Measurements from ENCODE around the gene KCNB1. TPM values are rescaled to one million over a fixed set of nuclear protein-coding genes. Genes with fewer than 3 reads are reported as not detected.

Gene KCNB1
- polyA plus RNA-seq, 2 donors, result 0.33 to 0.49 TPM

GRCh38 chr20:49478266-49478665 lies 4.2 kb downstream of the KCNB1 start:
- WGBS, 2 donors, result 37 to 43% methylated on average over 7 of the region's 7 CpGs
- peak overlapping the region in 1 of 2 donors; percentile 33 for H3K27ac ChIP-seq (ENCODE audit: low read depth in 2 of 2, low read length in 1 of 2)
- H3K36me3 ChIP-seq (ENCODE audit: control insufficient read depth in 2 of 2, insufficient read depth in 2 of 2, low read length in 1 of 2), result no peaks in the 10 kb centered on the region
- no peaks in the 10 kb centered on the region for H3K9me3 ChIP-seq (ENCODE audit: control insufficient read depth in 2 of 2, insufficient read depth in 1 of 2, low read depth in 1 of 2, low read length in 1 of 2)
- peaks cover 4 to 7% of the 10 kb centered on the region in 2 donors for H3K4me1 ChIP-seq (ENCODE audit: control insufficient read depth in 2 of 2, insufficient read depth in 2 of 2, low read length in 1 of 2)
- no peak overlapping the region for H3K4me3 ChIP-seq (ENCODE audit: low read depth in 1 of 2, low read length in 2 of 2)
- peaks cover 0 to 2% of the 10 kb centered on the region in 2 donors for H3K27me3 ChIP-seq (ENCODE audit: control insufficient read depth in 1 of 2, insufficient read depth in 2 of 2, low read length in 2 of 2)

DNA sequence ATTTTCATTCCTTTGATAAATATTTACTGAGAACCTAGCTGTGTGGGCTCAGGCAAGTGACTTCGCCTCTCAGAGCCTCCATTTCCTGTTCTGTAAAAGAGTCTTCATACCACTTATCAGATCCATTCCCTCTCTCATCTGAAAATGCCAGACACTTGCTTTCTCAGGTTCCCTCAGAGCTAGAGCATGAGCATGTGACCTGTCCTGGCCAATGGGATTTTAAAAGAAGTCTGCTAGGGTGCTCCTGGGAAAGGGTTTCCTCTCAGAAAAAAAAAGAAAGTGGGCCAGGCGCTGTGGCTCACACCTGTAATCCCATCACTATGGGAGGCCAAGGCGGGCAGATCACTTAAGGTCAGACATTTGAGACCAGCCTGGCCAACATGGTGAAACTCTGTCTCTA lies 5.3 kb downstream of the KCNB1 start:
- Histone ChIP-seq H3K4me1 (ENCODE audit: control insufficient read depth in 2 of 2, insufficient read depth in 2 of 2, low read length in 1 of 2) (peaks cover 1 to 5% of the 10 kb centered on the region in 2 donors), H3K27ac (ENCODE audit: low read depth in 2 of 2, low read length in 1 of 2) (no peak overlapping the region), H3K4me3 (ENCODE audit: low read depth in 1 of 2, low read length in 2 of 2) (no peak overlapping the region), H3K27me3 (ENCODE audit: control insufficient read depth in 1 of 2, insufficient read depth in 2 of 2, low read length in 2 of 2) (peaks cover 0 to 2% of the 10 kb centered on the region in 2 donors), H3K36me3 (ENCODE audit: control insufficient read depth in 2 of 2, insufficient read depth in 2 of 2, low read length in 1 of 2) (no peaks in the 10 kb centered on the region), H3K9me3 (ENCODE audit: control insufficient read depth in 2 of 2, insufficient read depth in 1 of 2, low read depth in 1 of 2, low read length in 1 of 2) (no peaks in the 10 kb centered on the region)
- WGBS, 2 donors, result 76 to 82% methylated on average over 3 of the region's 3 CpGs

DNA sequence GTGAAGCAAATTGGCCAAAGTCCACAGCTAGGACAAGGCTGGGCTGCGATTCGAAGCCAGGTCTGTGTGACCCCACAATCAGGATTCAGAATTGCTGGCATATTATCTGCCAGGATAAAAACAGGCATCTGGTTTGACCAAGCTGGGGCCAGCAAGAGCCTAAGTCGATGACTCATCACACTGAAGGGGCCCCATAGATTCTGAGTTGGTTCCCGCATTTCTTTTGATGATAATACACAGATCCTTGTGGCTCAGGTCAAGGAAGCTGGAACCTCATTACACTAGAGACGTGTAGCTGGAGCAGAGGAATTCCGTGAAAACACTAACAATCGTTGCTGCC lies 6.5 kb downstream of the KCNB1 start:
- H3K27me3 ChIP-seq (ENCODE audit: control insufficient read depth in 1 of 2, insufficient read depth in 2 of 2, low read length in 2 of 2), result peaks cover 0 to 2% of the 10 kb centered on the region in 2 donors
- H3K4me3 ChIP-seq (ENCODE audit: low read depth in 1 of 2, low read length in 2 of 2), result no peak overlapping the region
- H3K36me3 ChIP-seq (ENCODE audit: control insufficient read depth in 2 of 2, insufficient read depth in 2 of 2, low read length in 1 of 2), result no peaks in the 10 kb centered on the region
- no peaks in the 10 kb centered on the region for H3K9me3 ChIP-seq (ENCODE audit: control insufficient read depth in 2 of 2, insufficient read depth in 1 of 2, low read depth in 1 of 2, low read length in 1 of 2)
- peaks cover 0 to 2% of the 10 kb centered on the region in 2 donors for H3K4me1 ChIP-seq (ENCODE audit: control insufficient read depth in 2 of 2, insufficient read depth in 2 of 2, low read length in 1 of 2)
- no peak overlapping the region for H3K27ac ChIP-seq (ENCODE audit: low read depth in 2 of 2, low read length in 1 of 2)
- WGBS, 2 donors, result 67 to 73% methylated on average over 7 of the region's 7 CpGs

- H3K4me3 ChIP-seq (ENCODE audit: low read depth in 1 of 2, low read length in 2 of 2), result no peak overlapping the region
- no peaks in the 10 kb centered on the region for H3K9me3 ChIP-seq (ENCODE audit: control insufficient read depth in 2 of 2, insufficient read depth in 1 of 2, low read depth in 1 of 2, low read length in 1 of 2)
- WGBS, 2 donors, result 87 to 89% methylated on average over 6 of the region's 6 CpGs
- peaks cover 0 to 2% of the 10 kb centered on the region in 2 donors for H3K4me1 ChIP-seq (ENCODE audit: control insufficient read depth in 2 of 2, insufficient read depth in 2 of 2, low read length in 1 of 2)
- H3K27ac ChIP-seq (ENCODE audit: low read depth in 2 of 2, low read length in 1 of 2), result no peak overlapping the region
- peaks cover 0 to 2% of the 10 kb centered on the region in 2 donors for H3K27me3 ChIP-seq (ENCODE audit: control insufficient read depth in 1 of 2, insufficient read depth in 2 of 2, low read length in 2 of 2)
- no peaks in the 10 kb centered on the region for H3K36me3 ChIP-seq (ENCODE audit: control insufficient read depth in 2 of 2, insufficient read depth in 2 of 2, low read length in 1 of 2)
These were observed 7.0 kb downstream of the KCNB1 start for GRCh38 chr20:49475292-49476015.

DNA sequence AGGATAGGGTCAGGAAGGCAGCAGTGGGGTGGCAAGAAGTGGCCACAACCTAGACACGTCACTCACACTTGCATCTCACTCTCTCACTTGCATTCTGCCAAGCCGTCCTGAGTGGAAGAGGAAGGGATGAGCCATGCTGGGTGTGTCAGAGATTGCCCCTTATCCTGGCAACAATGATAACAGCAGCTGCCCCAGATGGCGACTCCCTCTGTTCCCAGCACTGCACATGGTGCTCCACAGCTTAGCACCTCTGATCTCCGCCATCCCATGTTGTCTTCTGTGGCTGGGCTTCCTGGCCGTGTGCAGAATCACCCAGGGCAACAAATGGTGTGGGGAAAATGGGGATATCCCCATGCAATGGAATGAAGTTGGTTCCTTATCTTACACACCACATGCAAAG lies 11.1 kb downstream of the KCNB1 start:
- Histone ChIP-seq H3K4me3 (ENCODE audit: low read depth in 1 of 2, low read length in 2 of 2) (no peak overlapping the region), H3K27ac (ENCODE audit: low read depth in 2 of 2, low read length in 1 of 2) (no peak overlapping the region), H3K36me3 (ENCODE audit: control insufficient read depth in 2 of 2, insufficient read depth in 2 of 2, low read length in 1 of 2) (no peaks in the 10 kb centered on the region), H3K4me1 (ENCODE audit: control insufficient read depth in 2 of 2, insufficient read depth in 2 of 2, low read length in 1 of 2) (peaks cover 0 to 4% of the 10 kb centered on the region in 2 donors), H3K9me3 (ENCODE audit: control insufficient read depth in 2 of 2, insufficient read depth in 1 of 2, low read depth in 1 of 2, low read length in 1 of 2) (no peaks in the 10 kb centered on the region), H3K27me3 (ENCODE audit: control insufficient read depth in 1 of 2, insufficient read depth in 2 of 2, low read length in 2 of 2) (peaks cover 0 to 2% of the 10 kb centered on the region in 2 donors)
- WGBS, 2 donors, result 61 to 62% methylated on average over 5 of the region's 5 CpGs

- Histone ChIP-seq H3K36me3 (ENCODE audit: control insufficient read depth in 2 of 2, insufficient read depth in 2 of 2, low read length in 1 of 2) (no peaks in the 10 kb centered on the region), H3K9me3 (ENCODE audit: control insufficient read depth in 2 of 2, insufficient read depth in 1 of 2, low read depth in 1 of 2, low read length in 1 of 2) (no peaks in the 10 kb centered on the region), H3K4me3 (ENCODE audit: low read depth in 1 of 2, low read length in 2 of 2) (no peak overlapping the region), H3K4me1 (ENCODE audit: control insufficient read depth in 2 of 2, insufficient read depth in 2 of 2, low read length in 1 of 2) (peaks cover 0 to 4% of the 10 kb centered on the region in 2 donors), H3K27ac (ENCODE audit: low read depth in 2 of 2, low read length in 1 of 2) (no peak overlapping the region), H3K27me3 (ENCODE audit: control insufficient read depth in 1 of 2, insufficient read depth in 2 of 2, low read length in 2 of 2) (peaks cover 0 to 2% of the 10 kb centered on the region in 2 donors)
- WGBS, 2 donors, result 67 to 78% methylated on average over 6 of the region's 6 CpGs
These were observed 11.5 kb downstream of the KCNB1 start for GRCh38 chr20:49470922-49471321.

DNA sequence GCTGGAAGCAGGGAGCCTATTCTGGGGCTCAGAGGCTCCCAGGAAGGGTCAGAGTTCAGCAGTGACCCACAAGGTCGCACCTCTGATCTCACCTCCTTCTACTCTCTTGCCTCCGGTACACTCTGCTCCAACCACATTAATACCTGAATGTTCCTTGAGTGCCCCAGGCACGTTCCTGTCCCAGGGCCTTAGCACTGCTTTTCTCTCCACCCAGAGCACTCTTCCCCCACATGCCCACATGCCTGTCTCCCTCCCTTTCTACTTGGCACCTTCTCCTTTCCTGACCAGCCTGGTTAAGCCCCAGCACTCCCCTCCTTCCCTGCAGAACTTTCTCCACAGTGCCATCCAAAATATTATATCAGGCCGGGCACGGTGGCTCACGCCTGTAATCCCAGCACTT lies 13.4 kb downstream of the KCNB1 start:
- H3K36me3 ChIP-seq (ENCODE audit: control insufficient read depth in 2 of 2, insufficient read depth in 2 of 2, low read length in 1 of 2), result no peaks in the 10 kb centered on the region
- H3K27ac ChIP-seq (ENCODE audit: low read depth in 2 of 2, low read length in 1 of 2), result no peak overlapping the region
- H3K4me3 ChIP-seq (ENCODE audit: low read depth in 1 of 2, low read length in 2 of 2), result no peak overlapping the region
- no peaks in the 10 kb centered on the region for H3K27me3 ChIP-seq (ENCODE audit: control insufficient read depth in 1 of 2, insufficient read depth in 2 of 2, low read length in 2 of 2)
- peaks cover 0 to 4% of the 10 kb centered on the region in 2 donors for H3K4me1 ChIP-seq (ENCODE audit: control insufficient read depth in 2 of 2, insufficient read depth in 2 of 2, low read length in 1 of 2)
- WGBS, 2 donors, result 72 to 80% methylated on average over 6 of the region's 6 CpGs
- H3K9me3 ChIP-seq (ENCODE audit: control insufficient read depth in 2 of 2, insufficient read depth in 1 of 2, low read depth in 1 of 2, low read length in 1 of 2), result no peaks in the 10 kb centered on the region

GRCh38 chr20:49468412-49468811 lies 14.1 kb downstream of the KCNB1 start:
- no peaks in the 10 kb centered on the region for H3K36me3 ChIP-seq (ENCODE audit: control insufficient read depth in 2 of 2, insufficient read depth in 2 of 2, low read length in 1 of 2)
- peaks cover 0 to 2% of the 10 kb centered on the region in 2 donors for H3K4me1 ChIP-seq (ENCODE audit: control insufficient read depth in 2 of 2, insufficient read depth in 2 of 2, low read length in 1 of 2)
- H3K4me3 ChIP-seq (ENCODE audit: low read depth in 1 of 2, low read length in 2 of 2), result no peak overlapping the region
- WGBS, 2 donors, result 72 to 76% methylated on average over 7 of the region's 7 CpGs
- no peaks in the 10 kb centered on the region for H3K27me3 ChIP-seq (ENCODE audit: control insufficient read depth in 1 of 2, insufficient read depth in 2 of 2, low read length in 2 of 2)
- H3K9me3 ChIP-seq (ENCODE audit: control insufficient read depth in 2 of 2, insufficient read depth in 1 of 2, low read depth in 1 of 2, low read length in 1 of 2), result no peaks in the 10 kb centered on the region
- no peak overlapping the region for H3K27ac ChIP-seq (ENCODE audit: low read depth in 2 of 2, low read length in 1 of 2)

DNA sequence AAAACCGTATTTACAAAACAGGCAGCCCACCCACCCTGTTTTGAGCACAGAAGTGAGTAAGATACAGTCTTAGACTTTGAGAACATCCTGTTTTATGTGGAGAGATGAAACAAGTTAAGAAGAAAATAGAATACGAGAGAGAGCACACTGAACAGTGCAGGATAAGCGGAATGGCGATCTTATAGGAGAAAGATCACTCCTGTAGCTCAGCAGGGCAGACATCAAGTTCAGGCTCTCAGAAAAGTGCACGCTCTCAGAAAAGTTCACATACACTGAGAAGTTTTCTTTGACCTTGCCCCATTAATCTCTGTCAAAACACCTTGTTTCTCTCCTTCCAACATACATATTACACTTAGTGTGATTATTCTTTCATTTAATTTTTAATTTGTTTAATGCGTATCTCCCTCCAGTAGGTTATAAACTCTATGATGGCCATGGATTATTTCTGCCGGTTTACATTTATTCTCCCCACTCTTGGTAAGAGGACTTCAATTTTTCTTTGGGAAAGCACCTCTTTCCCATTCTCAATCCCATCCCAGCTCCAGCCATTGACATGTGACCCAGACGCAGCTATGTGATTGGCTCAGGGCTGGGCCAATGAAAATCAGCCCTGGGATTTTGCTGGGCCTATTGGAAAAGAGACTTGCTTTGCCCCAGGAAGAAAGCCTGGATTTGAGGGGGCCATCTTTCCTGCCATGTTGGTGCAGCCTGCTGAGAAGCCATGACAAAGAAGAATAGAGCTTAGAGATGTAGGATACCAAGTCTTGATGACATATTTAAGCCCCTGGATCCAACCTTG lies 16.2 kb downstream of the KCNB1 start:
- Histone ChIP-seq H3K9me3 (ENCODE audit: control insufficient read depth in 2 of 2, insufficient read depth in 1 of 2, low read depth in 1 of 2, low read length in 1 of 2) (no peaks in the 10 kb centered on the region), H3K27ac (ENCODE audit: low read depth in 2 of 2, low read length in 1 of 2) (no peak overlapping the region), H3K36me3 (ENCODE audit: control insufficient read depth in 2 of 2, insufficient read depth in 2 of 2, low read length in 1 of 2) (no peaks in the 10 kb centered on the region), H3K4me3 (ENCODE audit: low read depth in 1 of 2, low read length in 2 of 2) (no peak overlapping the region), H3K4me1 (ENCODE audit: control insufficient read depth in 2 of 2, insufficient read depth in 2 of 2, low read length in 1 of 2) (peaks cover 0 to 2% of the 10 kb centered on the region in 2 donors), H3K27me3 (ENCODE audit: control insufficient read depth in 1 of 2, insufficient read depth in 2 of 2, low read length in 2 of 2) (no peaks in the 10 kb centered on the region)
- 83 to 87% methylated on average over 8 of the region's 8 CpGs for WGBS, 2 donors
